ENCODE results near the gene SUPT3H.

GRCh38 chr6:45222380-45222779 lies 155.4 kb downstream of the SUPT3H start:
- TF ChIP-seq CTCF (IDR thresholded peaks at IDR 0.05): no peak
- TF ChIP-seq POLR2A (IDR thresholded peaks at IDR 0.05): no peak

All from breast epithelium (tissue), 3 donors.